G401.6 (cell line): Measurements from ENCODE around the gene AMZ1.

Experiments
- FAIRE-seq: peaks from 2 replicates; lab custom pipeline; 2012; peaks lifted over from hg19 to GRCh38; lab: Jason Lieb, UNC

Gene AMZ1

DNA sequence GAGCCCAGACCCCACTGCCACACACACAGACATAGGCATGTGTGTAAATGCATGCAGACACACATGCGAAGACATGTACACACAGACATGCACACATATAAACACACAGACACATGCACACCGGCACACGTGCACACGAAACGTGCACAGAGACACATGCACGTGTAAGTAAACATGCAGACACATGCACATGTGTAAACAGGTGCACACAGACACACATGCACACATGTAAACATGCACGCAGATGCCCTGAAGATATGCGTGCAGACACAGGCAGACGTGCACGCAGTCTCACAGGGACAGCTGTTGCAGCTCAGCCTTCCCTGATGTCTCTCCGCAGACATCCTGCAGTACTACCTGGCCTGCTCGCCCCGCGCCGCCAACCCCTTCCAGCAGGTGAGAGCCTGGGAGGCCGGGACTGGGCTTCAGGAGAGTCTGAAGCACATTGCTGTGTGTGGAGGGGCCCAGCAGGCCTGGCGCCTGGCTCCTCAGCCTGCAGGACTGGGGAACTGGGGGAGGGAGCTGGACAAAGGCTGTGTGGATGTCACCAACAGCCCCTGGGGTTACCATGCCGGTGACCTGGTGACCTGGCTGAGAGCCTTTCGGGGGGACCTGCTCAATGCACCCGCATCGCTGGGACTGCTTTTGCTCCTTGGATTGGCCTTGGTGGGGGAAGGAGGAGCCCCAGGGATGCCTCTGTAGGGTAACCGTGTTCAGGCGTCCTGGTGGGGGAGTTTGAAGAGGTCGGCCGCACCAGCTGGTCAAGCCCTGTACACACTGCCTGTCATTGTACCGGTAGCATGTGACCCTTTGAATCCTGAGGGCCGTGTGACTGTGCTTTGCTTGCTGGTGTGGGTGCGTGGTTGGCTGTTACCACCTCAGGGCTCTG is 35.9 kb upstream of the AMZ1 start:
- FAIRE-seq = no peak

DNA sequence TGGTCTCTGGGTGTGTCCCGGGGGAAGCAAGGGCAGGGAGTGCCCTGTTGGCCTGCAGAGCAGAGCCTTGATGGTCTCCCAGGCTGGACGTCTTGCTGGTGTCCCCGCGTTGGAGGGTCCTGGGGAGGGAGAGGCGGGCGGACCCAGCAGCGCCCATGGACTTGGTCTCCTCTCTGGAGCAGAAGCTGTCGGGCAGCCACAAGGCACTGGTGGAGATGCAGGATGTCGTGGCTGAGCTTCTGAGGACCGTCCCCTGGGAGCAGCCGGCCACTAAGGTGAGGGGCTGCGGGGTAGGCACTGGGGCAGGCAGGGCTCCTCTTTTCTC is 35.3 kb upstream of the AMZ1 start:
- no peak for FAIRE-seq

DNA sequence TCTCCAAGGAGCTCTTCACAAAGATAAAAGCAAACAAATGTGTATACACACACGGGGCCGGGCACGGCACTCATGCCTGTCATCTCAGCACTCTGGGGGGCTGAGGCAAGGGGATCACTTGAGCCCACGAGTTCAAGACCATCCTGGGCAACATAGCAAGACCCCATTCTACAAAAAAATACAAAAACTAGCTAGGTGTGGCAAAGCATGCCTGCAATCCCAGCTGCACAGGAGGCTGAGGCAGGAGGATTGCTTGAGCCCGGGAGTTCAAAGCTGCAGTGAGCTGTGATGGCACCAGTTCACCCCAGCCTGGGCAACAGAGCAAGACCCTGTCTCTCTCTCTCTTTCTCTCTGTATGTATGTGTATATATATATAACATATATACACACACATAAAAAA is 33.9 kb upstream of the AMZ1 start:
- no peak for FAIRE-seq

DNA sequence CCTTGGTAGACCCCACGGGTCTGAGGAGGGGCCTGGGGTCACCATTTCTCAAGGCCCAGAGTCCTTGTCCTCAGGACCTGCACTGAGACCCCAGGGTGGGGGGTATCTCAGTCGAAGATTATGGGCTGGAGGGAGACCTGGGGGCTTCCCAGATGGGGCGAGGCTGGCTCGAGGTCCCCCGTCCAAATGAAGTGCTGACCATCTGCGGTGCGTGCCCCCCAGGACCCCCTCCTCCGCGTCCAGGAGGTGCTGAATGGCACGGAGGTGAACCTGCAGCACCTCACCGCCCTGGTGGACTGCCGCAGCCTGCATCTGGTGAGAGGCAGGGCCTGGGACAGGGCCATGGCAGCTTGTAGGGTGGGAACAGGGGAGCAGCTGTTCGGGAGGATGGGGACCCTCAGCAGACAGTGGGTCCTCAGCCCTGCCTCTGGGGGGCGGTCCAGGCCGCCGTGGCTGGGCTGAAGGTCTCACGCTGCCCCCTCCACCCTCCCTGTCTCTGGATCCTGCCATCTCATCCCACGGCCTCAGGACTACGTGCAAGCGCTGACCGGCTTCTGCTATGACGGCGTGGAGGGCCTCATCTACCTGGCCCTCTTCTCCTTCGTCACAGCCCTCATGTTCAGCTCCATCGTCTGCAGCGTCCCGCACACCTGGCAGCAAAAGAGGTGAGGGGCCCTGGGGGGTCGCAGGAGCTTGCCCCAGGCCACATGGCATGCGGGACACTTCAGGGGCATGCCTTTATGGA is 32.0 kb upstream of the AMZ1 start:
- no peak for FAIRE-seq

DNA sequence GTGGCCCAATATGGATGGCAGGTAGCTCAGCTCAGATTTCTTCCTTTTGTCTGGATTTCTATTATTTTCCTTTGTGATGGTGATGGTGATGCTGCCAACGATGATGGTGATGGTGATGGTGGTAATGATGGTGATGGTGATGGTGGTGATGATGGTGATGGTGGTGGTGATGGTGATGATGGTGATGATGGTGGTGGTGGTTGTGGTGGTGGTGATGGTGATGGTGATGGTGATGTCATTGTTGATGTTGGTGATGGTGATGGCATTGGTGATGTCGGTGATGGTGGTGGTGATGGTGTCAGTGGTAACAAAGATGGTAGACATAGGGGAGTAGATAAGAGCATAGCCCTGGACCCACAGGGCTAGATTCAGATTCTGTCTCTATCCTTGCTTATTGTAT is 30.8 kb upstream of the AMZ1 start:
- no peak for FAIRE-seq

DNA sequence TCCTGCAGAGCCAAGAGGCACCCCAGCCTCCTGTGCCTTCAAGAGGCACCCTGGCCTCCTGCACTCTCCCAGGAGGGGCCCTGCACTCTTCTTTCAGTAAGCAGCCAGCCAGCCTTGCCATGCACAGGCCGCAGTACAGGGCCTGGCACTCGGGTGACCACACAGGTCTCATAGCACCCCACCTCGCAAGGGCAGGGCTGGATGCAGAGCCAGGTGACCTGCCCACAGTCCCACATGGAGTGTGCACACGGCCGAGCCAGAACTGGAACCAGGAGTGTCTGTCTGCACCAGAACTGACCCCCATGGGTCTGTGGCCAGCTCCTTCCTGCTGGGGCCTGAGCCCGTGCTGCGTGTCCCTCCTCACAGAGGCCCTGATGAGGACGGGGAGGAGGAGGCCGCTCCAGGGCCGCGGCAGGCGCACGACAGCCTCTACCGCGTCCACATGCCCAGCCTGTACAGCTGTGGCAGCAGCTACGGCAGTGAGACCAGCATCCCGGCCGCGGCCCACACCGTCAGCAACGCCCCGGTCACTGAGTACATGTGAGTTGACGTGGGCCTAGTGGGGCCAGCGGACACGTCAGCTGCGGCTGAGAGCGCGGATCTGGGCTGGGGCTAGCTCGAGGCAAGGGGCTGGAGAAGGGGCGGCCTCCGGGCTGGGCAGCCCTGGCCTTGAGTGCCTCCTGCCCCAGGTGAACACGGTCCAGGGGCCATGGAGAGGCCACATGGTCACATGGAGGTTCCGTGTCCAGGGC is 29.9 kb upstream of the AMZ1 start:
- FAIRE-seq = no peak

DNA sequence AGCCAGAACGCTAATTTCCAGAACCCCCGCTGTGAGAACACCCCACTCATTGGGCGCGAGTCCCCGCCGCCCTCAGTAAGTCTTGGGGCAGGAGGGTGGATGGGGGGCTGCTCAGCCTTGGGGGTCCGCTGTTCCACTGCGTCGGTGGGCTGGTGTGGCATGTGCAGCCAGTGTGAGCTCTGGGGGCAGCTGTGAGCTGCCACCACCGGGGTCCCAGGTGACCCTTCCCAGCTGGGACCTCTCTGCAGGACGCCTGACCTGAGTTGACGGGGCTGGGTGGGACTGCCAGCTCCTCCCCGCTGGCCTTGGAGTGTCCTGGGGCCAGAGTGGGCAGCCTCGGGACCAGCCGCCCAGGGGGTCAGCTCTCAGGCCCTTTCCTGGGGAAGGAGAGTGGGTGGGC is 29.1 kb upstream of the AMZ1 start:
- FAIRE-seq = no peak

DNA sequence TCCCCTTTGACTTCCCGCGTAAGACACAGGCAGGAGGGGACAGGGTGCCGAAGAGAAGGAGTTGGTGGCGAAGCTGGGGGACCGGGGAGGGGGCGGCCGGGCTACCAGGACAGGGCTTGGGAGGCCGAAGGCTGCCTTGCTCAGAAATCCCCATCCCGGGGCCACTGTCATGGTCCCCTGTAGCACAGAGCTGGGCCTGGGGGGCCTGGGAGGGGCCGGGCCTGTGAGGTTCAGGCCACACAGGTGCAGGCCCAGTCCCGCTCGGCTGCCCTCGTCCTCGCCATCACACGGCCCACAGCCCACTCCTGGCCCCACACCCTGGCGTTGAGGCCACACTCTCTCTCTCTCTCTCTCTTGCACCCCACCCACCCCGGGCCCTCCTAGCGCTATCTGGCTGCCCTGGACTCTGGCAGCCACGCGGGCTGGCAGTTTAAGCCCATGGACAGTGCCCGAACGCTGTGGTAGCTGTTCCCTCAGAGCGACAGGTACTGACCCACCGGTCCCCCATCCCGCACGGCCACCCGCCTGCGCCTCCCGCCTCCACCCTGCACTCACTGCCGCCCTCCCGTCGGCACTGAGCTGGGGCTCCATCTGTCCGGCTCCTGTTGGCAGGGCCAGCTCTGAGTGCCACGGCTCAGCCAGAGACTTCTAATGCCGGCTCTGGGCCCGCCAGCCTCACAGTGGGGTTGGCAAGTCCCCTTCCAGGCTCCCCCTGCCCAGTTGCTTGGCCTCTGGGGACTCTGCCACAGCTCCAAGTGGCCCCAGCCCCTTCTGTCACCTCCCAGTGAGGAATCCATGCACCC is 28.2 kb upstream of the AMZ1 start:
- FAIRE-seq = no peak

DNA sequence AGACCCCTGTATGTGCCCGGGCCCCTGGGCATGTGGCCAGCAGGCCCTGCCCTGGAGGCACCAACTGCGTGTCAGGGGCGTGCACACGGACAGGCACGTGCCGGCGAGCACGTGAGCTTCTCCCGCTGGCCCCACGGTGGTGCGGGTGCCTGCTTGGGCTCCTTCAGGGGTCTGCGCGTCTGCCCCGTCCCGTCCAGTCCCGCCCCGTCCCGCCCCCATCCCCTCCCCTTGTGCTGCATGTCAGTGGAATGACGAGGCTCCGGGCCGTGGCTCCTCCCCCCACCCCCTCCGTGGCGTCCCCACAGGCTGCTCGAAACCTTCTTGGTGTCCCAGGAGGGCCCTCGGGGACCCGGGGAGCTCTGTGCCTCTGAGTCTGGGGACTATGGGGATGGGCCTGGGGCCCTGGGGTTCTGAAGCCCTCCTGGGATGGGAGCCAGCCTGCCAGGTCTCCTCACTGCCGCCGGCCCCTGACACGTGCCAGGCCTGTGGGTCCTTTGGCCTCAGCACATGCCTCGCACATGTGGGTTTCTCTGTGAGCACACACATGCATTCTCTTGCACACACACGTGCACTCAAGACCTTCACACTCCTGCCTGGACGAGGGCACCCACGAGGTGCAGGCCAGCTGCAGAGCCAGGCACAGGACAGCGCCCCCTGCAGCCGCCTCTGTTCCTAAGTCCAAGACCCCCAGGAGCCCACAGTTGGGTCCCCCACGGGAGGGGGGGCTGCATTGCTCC is 27.5 kb upstream of the AMZ1 start:
- FAIRE-seq = no peak

DNA sequence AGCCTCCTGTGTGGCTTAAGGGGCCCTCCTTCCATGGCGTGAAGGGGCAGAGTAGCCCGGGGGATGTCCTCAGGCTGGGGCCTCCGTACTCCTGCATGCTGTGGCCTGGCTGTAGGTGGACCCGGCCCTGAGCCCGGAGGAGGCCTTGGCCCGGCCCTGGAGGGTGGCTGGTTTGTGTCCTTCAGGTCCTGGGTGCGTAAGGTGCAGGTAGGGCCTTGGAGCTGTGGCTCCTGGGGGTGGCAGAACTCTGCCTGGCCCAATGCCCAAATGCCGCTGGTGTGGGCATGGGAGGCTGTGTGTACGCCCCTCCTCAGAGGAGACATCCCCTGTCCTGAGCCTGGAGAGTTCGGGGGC is 26.9 kb upstream of the AMZ1 start:
- FAIRE-seq = no peak

DNA sequence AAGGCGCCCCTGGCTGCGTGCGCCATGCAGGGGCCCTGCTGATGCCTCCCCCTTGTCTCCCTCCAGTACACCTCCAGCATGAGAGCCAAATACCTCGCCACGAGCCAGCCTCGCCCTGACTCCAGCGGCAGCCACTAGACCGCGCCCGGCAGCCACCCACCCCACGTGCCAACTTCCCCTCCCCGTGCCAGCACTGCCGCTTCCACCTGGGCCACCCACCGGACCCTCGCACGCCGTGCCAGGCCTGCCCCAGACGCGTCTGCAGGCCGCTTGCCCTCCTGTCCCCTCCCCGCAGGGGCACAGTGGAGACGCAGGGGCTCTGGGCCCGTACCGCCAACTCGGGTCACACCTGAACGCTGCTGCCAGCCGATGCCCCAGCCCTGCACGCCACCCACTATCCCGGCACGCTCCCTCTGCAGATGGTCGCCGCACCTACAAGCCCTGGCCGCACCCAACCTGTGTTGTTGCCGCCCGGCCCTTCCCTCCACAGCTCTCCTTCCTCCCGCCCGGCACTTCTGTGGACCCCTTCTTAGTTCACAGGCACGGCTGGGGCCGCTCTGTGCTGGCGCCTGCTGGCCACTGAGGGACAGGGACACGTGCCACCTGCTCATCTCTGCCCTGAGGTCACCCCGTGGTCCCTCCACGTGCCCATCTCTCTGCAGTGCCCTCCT is 26.3 kb upstream of the AMZ1 start:
- FAIRE-seq = no peak

DNA sequence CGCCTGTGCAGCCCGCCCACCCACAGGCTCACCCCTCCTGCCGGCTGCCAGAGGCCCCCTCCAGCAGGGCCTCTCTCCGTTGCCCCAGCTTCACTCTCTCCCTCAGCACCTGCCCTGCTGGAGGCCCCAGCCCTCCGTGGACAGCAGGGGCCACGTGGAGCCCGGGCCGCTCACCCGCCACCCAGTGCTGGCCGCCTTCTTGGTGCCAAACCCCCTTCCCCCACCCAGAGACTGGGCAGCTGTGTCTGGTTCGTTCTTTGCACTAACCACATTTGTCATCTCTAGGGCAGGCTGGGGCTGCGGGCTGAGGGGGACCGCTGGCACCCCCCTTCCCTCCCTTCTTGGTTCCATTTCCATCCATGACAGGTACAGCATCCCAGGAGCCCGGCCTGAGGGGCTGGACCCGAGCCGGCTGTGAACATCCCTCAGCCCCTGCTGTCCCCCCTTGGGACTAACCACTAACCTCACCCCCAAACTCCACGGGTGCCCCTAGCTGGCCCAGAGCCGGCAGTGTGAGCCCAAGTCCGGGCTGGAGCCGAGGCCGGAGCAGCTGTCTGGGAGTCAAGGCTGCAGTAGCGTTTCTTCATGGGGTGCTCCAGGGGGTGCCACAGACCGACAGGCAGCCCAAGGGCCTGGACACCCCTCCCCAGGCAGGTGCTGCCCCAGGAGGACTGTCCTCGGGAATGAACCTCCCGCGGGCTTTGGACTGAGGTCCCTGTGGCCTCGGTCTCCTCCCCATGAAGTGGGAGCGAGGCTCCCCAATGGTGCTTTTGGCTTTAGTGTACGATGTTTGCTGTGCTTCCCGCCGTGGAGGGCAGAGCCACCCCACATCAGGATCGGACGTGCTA is 25.5 kb upstream of the AMZ1 start:
- no peak for FAIRE-seq

DNA sequence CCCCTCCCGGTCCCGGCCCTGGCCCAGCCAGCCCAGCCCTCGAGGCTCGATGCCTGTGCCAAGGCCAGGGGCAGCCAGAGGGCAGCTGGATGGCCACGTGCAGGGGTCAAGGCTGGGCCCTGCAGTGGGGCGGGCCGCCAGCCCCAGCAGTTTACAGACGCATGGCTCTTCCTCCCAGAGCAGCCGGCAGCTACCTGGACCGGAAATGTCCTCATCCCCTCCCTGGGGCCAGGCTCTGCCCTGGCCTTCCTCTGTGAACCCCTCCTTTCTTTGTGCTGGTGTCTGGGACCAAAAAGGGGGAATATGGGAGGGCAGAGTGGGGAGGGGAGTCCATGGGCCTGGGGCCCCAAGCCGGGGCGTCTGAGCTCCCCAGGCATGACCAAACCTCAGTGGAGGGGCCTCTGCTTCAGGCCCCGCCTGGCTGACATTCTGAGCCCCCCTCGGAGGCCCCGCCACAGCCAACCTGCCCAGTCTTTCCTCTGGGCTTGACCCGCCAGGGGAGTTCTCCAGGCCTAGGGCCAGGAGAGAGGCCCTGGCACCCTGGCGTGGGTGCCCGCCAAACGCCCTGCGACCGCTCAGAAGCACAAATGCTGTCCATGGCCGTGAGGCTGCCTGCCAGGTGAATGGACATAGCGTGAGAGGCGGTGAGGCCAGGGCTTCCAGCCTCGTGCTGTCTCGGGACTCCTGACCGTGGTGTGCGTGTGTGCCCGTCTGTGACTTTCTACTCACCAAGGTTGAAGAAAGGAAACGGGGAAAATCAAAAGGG is 24.7 kb upstream of the AMZ1 start:
- FAIRE-seq = no peak

DNA sequence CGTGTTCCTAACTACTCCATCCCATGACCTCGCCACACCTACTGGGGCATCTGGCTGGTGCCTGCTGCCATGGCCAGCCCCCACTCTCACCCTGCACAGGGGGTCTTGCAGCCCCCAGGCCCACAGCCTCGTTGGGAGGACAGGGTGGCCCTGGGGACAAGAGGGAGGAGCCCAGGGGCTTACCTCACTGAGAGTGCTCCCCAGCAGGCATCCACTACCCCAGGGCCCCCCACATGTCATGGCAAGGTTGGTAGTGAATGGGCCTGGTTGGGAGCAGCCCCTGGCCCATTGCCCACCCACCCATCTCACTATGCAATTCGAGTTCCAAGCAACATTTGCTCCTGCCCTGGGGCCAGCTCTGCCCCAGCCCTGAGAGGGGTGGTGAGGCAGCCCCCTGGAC is 24.0 kb upstream of the AMZ1 start:
- FAIRE-seq = no peak

DNA sequence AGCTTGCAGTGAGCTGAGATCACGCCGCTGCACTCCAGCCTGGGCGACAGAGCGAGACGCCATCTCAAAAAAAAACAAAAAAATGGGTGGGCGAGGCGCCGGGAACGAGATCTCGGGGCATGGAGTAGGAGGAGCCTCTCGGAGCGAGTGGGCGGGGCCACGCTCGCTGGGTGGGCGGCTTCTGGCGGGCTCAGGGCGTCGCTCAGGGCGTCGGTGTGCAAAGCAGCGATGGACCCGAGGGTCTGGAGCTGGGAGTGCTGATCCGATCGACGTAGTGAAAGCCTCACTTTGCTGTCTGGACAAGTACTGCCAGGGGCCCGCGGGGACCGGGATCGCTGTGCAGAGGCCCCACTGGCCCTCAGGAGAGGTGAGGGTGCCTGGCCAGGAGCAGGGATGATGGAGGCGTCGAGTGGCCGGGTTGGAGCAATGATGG is 22.6 kb upstream of the AMZ1 start:
- no peak for FAIRE-seq

DNA sequence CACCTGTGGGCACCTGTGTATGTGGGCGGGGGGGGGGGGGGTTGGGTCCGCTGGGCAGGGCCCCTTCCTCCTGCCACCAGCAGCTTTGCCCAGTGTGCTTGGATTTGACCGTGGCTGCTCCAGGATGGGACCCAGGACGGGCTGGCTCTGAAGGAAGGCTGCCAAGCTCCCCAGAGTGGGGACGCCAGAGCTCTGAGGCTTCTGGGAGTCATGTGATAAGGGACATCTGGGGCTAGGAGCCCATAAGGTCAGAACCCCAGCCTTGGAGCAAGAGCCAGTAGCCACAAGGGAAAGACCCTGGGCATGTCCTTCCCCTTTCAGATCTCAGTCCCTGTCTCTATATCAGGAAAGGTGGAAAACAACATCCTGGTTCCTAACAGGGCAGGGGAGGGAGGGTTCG is 21.8 kb upstream of the AMZ1 start:
- no peak for FAIRE-seq

DNA sequence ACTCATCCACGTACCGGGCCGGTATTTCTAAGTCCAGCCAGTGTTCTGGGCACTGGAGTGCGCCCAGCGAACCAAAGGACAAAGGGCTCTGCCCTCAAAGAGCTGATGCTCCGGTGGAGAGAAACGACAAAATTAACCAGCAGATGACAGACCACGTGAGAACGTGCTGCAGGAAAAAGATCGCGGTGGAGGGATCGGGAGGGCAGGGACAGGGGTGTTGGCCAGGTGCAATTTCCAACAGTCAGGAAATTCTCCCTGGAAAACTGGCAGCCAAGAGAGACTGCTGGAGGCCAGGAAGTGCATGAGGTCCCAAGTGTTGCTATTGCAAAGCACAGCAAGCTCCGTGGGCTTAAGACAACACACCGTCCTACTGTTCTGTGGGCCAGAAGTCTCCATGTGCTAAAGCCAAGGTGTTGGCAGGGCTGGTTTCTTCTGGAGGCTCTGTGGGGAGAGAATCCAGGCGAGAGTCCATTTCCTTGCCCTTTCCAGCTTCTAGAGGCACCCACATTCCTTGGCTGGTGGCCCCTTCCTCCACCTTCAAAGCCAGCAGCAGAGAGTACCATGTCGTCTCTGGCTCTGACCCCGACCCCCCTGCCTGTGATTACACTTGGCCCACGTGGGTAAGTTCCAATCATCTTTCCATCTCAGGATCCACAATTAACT is 21.3 kb upstream of the AMZ1 start:
- no peak for FAIRE-seq

DNA sequence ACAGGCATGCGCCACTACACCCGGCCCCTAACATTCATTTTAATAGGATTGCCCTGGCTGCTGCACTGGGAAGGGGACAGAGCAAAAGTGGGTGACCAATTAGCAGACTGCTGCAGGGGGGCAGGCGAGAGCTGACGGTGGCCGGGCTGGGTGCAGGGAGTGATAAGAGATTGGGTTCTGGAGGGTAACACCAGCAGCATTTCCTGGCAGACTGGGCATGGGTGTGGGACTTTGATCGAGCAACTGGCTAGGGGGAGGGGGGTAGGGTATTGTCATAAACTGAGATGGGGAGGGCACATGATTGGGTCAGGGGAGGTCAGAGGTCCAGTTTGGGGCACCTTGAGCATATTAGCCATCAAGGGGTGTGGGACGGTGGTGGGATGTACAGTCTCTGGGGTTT is 20.2 kb upstream of the AMZ1 start:
- FAIRE-seq = no peak

DNA sequence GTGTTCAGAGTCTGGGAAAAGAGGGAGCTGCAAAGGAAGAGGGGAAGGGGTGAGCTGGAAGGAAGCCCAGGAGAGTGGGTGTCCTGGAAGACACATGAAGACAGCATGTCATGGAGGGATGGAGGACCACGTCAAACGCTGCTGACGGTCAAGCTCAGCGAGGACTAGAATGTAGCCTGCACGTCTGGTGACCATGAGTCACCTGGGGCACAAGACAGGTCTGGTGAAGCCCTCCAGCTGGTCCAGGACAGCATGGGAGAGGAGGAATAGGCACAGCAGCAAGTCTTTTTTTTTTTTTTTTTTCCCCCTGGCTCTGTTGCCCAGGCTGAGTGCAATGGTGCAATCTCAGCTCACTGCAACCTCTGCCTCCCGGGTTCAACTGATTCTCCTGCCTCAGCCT is 19.6 kb upstream of the AMZ1 start:
- FAIRE-seq = no peak
